ENCODE results near the gene MT3. TPM values are rescaled to one million over a fixed set of nuclear protein-coding genes. Genes with fewer than 3 reads are reported as not detected.
"Not testable (repeated sequence)": the region's sequence is repeated elsewhere in the genome, so short reads cannot be mapped to it uniquely, and the experiment has no call there.

Gene MT3
- total RNA-seq, 2 experiments from 2014 or later = 1.8 to 2.5 TPM

DNA sequence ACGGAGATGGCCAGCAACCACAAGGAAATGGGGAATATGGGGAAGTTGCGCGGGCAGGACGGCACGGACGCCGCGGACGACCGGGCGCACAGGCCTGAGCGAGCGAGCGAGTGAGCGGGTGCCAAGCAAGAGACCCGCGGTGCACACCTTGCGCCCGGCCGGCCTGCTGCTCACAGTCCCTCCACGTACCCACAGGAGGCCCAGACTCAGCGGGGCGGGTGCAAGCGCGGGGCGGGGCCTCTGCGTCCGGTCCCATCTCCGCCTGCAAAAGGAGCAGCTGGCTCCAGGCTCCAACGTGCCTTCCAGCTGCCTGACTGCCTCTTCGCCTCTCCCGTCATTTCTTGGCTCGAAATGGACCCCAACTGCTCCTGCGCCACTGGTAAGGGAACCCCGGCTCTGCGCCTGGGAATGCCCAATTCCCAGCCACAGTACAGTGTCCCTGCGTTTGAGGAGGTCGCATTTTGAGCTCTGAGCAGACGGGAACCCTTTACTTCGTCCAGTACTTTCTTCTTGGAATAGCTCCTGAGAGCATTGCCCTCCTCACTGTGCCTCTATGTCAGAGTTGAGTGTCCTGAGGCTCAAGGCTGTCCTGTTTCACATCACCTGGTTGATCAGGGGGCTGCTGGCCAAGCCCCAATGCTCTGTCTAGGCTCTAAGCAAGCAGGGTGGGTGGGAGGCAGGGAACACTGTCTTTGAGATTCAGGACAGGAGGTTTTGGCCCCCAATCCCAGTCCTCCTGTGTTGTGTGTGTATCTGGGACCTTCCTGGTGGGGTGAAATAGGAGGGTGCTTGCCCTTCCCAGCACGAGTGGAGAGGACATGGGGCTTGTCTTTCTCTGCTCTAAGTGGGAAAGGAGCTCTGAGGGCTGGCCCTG is 28.1 kb downstream of the MT3 start:
- Mint-ChIP-seq H3K4me1 (peaks cover 27% of the 10 kb centered on the region), H3K36me3 (ENCODE audit: low read depth) (no peaks in the 10 kb centered on the region), H3K27ac (no peak overlapping the region), H3K9me3 (no peaks in the 10 kb centered on the region), H3K4me3 (peak overlapping the region; percentile 6), H3K27me3 (peaks cover 32% of the 10 kb centered on the region)
- POLR2A ChIA-PET = interaction anchor here (0.9 to 1.5 kb wide), 3 partner anchors 9 to 13 kb away, joined by 3 to 6 read pairs (median 5); partner anchors contain the start of gene MT2A
- CTCF ChIA-PET = interaction anchor here (1.2 kb wide), 1 partner anchor 9 kb away, joined by 3 read pairs; the partner anchor contains the start of gene MT2A
- DNase-seq = peak; percentile 66

- H3K9me3 Mint-ChIP-seq = no peaks in the 10 kb centered on the region
- DNase-seq = no peak
- H3K4me3 Mint-ChIP-seq = no peak overlapping the region
- H3K36me3 Mint-ChIP-seq (ENCODE audit: low read depth) = no peaks in the 10 kb centered on the region
- H3K27ac Mint-ChIP-seq = no peak overlapping the region
- ChIA-PET CTCF (interaction anchor here (1.2 kb wide), 1 partner anchor 10 kb away, joined by 3 read pairs; the partner anchor contains the start of gene MT2A), POLR2A (interaction anchor here (1.5 kb wide), 1 partner anchor 10 kb away, joined by 6 read pairs; the partner anchor contains the start of gene MT2A)
- peaks cover 26% of the 10 kb centered on the region for H3K4me1 Mint-ChIP-seq
- H3K27me3 Mint-ChIP-seq = peaks cover 33% of the 10 kb centered on the region
Measured at GRCh38 chr16:56618138-56618537, 28.8 kb downstream of the MT3 start.

GRCh38 chr16:56620339-56620897 is 31.1 kb downstream of the MT3 start:
- no peak overlapping the region for H3K27ac Mint-ChIP-seq
- peaks cover 19% of the 10 kb centered on the region for H3K4me1 Mint-ChIP-seq
- ChIA-PET POLR2A (no interaction called here), CTCF (interaction anchor here (0.7 kb wide), 2 partner anchors 101 to 161 kb away, joined by 4 to 6 read pairs; no protein-coding TSS in a partner anchor)
- no peak for DNase-seq
- peaks cover 46% of the 10 kb centered on the region for H3K27me3 Mint-ChIP-seq
- H3K9me3 Mint-ChIP-seq = no peaks in the 10 kb centered on the region
- no peaks in the 10 kb centered on the region for H3K36me3 Mint-ChIP-seq (ENCODE audit: low read depth)
- H3K4me3 Mint-ChIP-seq = no peak overlapping the region

GRCh38 chr16:56621665-56622445 is 32.5 kb downstream of the MT3 start:
- H3K27me3 Mint-ChIP-seq = peaks cover 53% of the 10 kb centered on the region
- DNase-seq; H3K9me3 Mint-ChIP-seq; H3K4me3 Mint-ChIP-seq; H3K27ac Mint-ChIP-seq; POLR2A ChIA-PET; H3K36me3 Mint-ChIP-seq (ENCODE audit: low read depth): not testable (repeated sequence)
- H3K4me1 Mint-ChIP-seq = peaks cover 21% of the 10 kb centered on the region
- CTCF ChIA-PET = interaction anchor here (2.6 kb wide), 1 partner anchor 21 kb away, joined by 14 read pairs; no protein-coding TSS in a partner anchor

GRCh38 chr16:56623184-56623583 is 33.9 kb downstream of the MT3 start:
- not testable (repeated sequence) for H3K27ac Mint-ChIP-seq; H3K9me3 Mint-ChIP-seq; DNase-seq; H3K4me3 Mint-ChIP-seq; H3K36me3 Mint-ChIP-seq (ENCODE audit: low read depth)
- ChIA-PET CTCF (interaction anchor here (0.6 to 3.7 kb wide), 4 partner anchors 20 to 79 kb away, joined by 4 to 19 read pairs (median 10); no protein-coding TSS in a partner anchor), POLR2A (interaction anchor here (1.2 to 4.8 kb wide), 2 partner anchors 14 to 21 kb away, joined by 3 to 96 read pairs; partner anchors contain the start of gene MT2A)
- peaks cover 48% of the 10 kb centered on the region for H3K27me3 Mint-ChIP-seq
- H3K4me1 Mint-ChIP-seq = peaks cover 14% of the 10 kb centered on the region

DNA sequence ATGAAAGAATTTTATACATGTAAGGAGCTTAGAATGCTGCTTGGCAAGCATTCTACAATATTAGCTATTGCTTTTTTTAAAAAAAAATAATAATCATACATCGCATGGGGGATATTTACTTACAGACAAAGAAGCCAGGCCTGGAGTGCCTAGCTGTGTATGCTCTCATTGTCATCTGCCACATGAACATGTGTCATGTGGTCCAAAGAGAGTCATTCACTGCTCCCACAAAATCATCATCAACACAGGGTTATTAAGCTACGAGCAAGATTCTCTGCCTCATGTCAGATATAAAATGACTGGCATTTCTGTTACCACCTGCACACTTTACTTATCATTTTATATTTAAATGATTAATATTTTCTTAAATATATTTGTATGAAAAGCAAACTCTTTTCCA is 34.3 kb downstream of the MT3 start:
- no peak overlapping the region for H3K27ac Mint-ChIP-seq
- peaks cover 46% of the 10 kb centered on the region for H3K27me3 Mint-ChIP-seq
- H3K4me1 Mint-ChIP-seq = peaks cover 14% of the 10 kb centered on the region
- H3K36me3 Mint-ChIP-seq (ENCODE audit: low read depth) = no peaks in the 10 kb centered on the region
- no peaks in the 10 kb centered on the region for H3K9me3 Mint-ChIP-seq
- DNase-seq = no peak
- ChIA-PET CTCF (interaction anchor here (0.6 to 3.7 kb wide), 5 partner anchors 19 to 246 kb away, joined by 4 to 19 read pairs (median 5); no protein-coding TSS in a partner anchor), POLR2A (interaction anchor here (1.2 to 4.8 kb wide), 3 partner anchors 15 to 59 kb away, joined by 3 to 96 read pairs (median 5); partner anchors contain the start of genes MT1X and MT2A)
- H3K4me3 Mint-ChIP-seq = no peak overlapping the region

DNA sequence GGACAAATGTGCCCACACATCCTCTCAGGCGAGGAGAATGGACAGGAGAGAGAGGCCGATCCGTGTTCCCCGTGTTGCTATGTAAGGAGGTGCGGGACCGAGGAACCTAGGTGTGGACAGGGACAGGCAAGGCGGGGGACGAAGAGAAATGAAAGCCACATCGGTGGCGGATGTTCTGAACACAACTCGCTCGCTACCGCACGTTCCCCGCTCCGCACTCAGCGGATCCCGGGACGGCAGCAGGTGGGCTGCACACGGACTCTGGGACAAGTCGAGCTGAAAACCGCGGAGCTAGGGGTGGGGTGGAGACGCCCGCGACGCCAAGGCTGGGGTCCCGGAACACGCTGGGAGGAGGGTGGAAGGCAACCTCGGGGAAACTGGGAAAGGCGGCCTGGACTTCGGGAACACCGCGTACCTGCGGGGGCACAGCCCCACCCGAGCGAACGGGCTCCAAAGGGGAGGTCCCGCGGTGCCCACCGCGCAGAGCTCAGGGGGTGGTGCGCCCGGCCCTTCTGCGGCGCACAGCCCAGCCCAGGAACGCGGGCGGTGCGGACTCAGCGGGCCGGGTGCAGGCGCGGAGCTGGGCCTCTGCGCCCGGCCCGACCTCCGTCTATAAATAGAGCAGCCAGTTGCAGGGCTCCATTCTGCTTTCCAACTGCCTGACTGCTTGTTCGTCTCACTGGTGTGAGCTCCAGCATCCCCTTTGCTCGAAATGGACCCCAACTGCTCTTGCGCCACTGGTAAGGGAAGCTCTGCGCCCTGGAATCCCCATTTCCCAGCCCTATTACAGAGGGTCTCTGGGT is 36.0 kb downstream of the MT3 start, which contains the start of gene MT1E:
MT1E (plus strand) TSS at position 642 of the 803 bp plus-strand sequence; CDS start at position 713, 71 bp downstream.
- Mint-ChIP-seq H3K4me1 (peaks cover 14% of the 10 kb centered on the region), H3K36me3 (ENCODE audit: low read depth) (no peaks in the 10 kb centered on the region), H3K4me3 (peak within 1 kb of the TSS; percentile 80), H3K27me3 (peaks cover 43% of the 10 kb centered on the region), H3K27ac (peak within 1 kb of the TSS; percentile 58), H3K9me3 (no peaks in the 10 kb centered on the region)
- CTCF ChIA-PET = interaction anchor here (0.6 to 3.7 kb wide), 12 partner anchors 10 to 77 kb away, joined by 3 to 19 read pairs (median 4); partner anchors contain the start of genes MT1X and MT2A
- peak; percentile 61 for DNase-seq
- POLR2A ChIA-PET = interaction anchor here (0.6 to 4.8 kb wide), 15 partner anchors 9 to 560 kb away, joined by 3 to 96 read pairs (median 5); partner anchors contain the start of genes MT1A, MT1X, MT2A and PSME3IP1

DNA sequence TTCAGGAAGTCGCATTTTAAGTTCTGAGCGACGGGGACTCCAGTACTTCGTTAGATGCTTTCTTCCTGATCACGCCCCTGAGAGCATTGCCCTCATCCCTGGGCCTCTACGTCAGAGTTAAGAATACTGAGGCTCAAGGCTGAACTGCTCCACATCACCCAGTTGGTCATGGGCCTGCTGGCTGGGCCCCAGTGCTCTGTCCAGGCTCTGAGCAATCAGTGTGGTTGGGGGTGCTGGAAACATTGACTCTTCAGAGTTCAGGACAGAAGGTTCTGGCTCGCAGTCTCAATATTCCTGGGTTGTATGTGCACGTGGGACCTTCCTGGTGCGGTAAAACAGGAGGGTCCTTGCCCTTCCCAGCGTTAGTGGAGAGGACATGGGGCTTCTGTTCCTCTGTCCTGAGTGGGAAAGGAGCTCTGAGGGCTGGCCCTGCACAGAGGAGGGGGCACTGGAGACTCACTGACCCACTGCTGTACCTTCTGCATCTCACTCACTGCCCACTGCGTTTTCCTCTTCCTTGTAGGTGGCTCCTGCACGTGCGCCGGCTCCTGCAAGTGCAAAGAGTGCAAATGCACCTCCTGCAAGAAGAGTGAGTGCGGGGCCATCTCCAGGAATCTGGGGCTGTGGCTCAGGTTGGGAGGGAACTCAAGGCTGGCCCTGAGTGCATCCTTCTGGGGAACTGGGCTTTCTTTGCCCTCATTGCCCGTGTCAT is 36.8 kb downstream of the MT3 start:
- ChIA-PET POLR2A (interaction anchor here (0.7 to 4.8 kb wide), 15 partner anchors 9 to 559 kb away, joined by 3 to 96 read pairs (median 5); partner anchors contain the start of genes MT1A, MT1X, MT2A and PSME3IP1), CTCF (interaction anchor here (0.8 to 3.7 kb wide), 11 partner anchors 12 to 76 kb away, joined by 3 to 19 read pairs (median 4); partner anchors contain the start of gene MT2A)
- H3K4me1 Mint-ChIP-seq = peaks cover 14% of the 10 kb centered on the region
- no peak for DNase-seq
- peaks cover 51% of the 10 kb centered on the region for H3K27me3 Mint-ChIP-seq
- H3K4me3 Mint-ChIP-seq = peak overlapping the region; percentile 72
- H3K9me3 Mint-ChIP-seq = no peaks in the 10 kb centered on the region
- peak overlapping the region; percentile 56 for H3K27ac Mint-ChIP-seq
- no peaks in the 10 kb centered on the region for H3K36me3 Mint-ChIP-seq (ENCODE audit: low read depth)

- Mint-ChIP-seq H3K27me3 (peaks cover 56% of the 10 kb centered on the region), H3K9me3 (no peaks in the 10 kb centered on the region), H3K36me3 (ENCODE audit: low read depth) (no peaks in the 10 kb centered on the region), H3K4me1 (peaks cover 14% of the 10 kb centered on the region), H3K4me3 (no peak overlapping the region), H3K27ac (no peak overlapping the region)
- CTCF ChIA-PET = interaction anchor here (1.0 to 3.7 kb wide), 2 partner anchors 17 to 76 kb away, joined by 3 to 19 read pairs; no protein-coding TSS in a partner anchor
- no peak for DNase-seq
- POLR2A ChIA-PET = interaction anchor here (0.7 to 4.8 kb wide), 5 partner anchors 10 to 56 kb away, joined by 3 to 96 read pairs (median 12); partner anchors contain the start of genes MT1X and MT2A
Measured at GRCh38 chr16:56626685-56627084, 37.4 kb downstream of the MT3 start.

DNA sequence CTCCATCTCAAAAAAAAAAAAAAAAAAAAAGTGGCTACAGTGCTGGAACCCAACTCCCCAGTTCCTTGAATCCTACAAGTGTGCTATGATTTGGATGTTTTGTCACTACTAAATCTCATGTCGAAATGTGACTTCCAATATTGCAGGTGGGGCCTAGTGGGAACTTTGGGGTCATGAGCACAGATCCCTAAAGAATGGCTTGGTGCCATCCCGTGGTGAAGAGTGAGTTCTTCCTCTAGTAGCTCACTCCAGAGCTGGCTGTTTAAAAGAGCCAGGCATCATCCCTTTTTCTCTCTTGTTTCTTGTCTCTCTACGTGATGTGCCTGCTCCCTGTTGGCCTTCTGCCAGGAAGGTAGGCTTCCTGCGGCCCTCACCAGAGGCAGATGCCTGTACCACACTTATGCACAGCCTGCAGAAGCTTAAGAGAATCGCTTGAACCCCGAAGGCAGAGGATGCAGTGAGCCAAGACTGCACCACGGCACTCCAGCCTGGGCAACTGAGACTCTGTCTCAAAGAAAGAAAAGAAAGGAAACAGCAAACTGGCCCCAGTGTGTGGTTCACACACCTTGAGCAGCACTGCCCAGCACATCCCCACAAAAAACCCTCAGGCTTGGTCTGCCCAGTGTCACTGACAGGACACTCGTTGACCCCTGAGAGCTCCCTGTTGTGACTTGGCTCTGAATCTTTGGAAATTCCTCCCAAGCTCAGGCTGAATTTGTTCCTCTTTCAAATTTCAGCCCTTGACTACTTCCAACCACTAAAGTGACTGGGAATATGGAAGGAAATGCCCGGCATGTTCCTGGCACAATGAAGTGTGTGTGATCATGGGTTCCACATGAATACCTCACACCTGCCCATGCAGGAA is 39.4 kb downstream of the MT3 start:
- ChIA-PET CTCF (no interaction called here), POLR2A (no interaction called here)
- Mint-ChIP-seq H3K9me3 (no peaks in the 10 kb centered on the region), H3K27ac (no peak overlapping the region), H3K4me3 (no peak overlapping the region), H3K36me3 (ENCODE audit: low read depth) (no peaks in the 10 kb centered on the region), H3K4me1 (peaks cover 22% of the 10 kb centered on the region), H3K27me3 (peaks cover 66% of the 10 kb centered on the region)
- no peak for DNase-seq
